HCT116 (cell line): ENCODE data around the gene GFPT2. TPM values are rescaled to one million over a fixed set of nuclear protein-coding genes. Genes with fewer than 3 reads are reported as not detected.

Experiments
- ATAC-seq: fragments of 200-7000 bp; cut with Tn5 transposase; 2 replicates; pipeline ENCODE4 v1.9.1; 2020; ENCODE audit warnings: mild to moderate bottlenecking, moderate library complexity
- BruUV-seq: library from RNA; stranded (reverse); fragments of 400-500 nt; replicated peaks from 2 replicates; lab custom pipeline; 2021; lab: Mats Ljungman, UMichigan
- CTCF ChIA-PET: fragments of 300-600 bp; sonication (Branson Sonifier 250); formaldehyde crosslinking; loops from one replicate; lab custom pipeline; 2021; ENCODE audit warnings: antibody characterized with exemption; lab: Charles Lee
- POLR2A ChIA-PET: fragments of 300-600, 350-600 bp; sonication (Branson Sonifier 250); formaldehyde crosslinking; loops from one replicate; lab custom pipeline; 2021; ENCODE audit warnings: antibody characterized with exemption; lab: Charles Lee
- RAD21 ChIA-PET, 2 experiments: fragments of 300-600 bp; sonication (Branson Sonifier 250); formaldehyde crosslinking; loops; one replicate each; lab custom pipeline; 2023; ENCODE audit warnings: low total read pairs in 2 of 2; ENCODE audit not compliant: uncharacterized antibody in 2 of 2, unreplicated experiment in 2 of 2, low non-redundant PET in 1 of 2; lab: Charles Lee
- DNase-seq: peaks from one replicate; pipeline ENCODE4 v3.0.0-alpha.2; 2010; ENCODE audit warnings: low read depth, low spot score
- H2AFZ ChIP-seq: fragments of 200-600 bp; shearing (Covaris generic), sonication (generic); 2 replicates; pipeline ENCODE4 v1.6.1; 2017; ENCODE audit warnings: low read depth, mixed run types, mixed read lengths, antibody characterized with exemption, low read length; ENCODE audit not compliant: poor library complexity, severe bottlenecking
- H3K27ac ChIP-seq: 2 replicates; pipeline ENCODE4 v1.5.1; 2012; ENCODE audit warnings: low read depth, low read length
- H3K27me3 ChIP-seq: fragments of 200-600 bp; sonication (generic); 2 replicates; pipeline ENCODE4 v1.6.1; 2016; ENCODE audit warnings: mixed run types, low read length, mixed read lengths; ENCODE audit not compliant: insufficient read depth
- H3K36me3 ChIP-seq, 2 experiments: fragments of 200-500 bp in 1 of 2; fragments of 200-600 bp in 1 of 2; sonication (Bioruptor generic) in 1 of 2; sonication (generic) in 1 of 2; 2 replicates each; pipeline versions ENCODE4 v1.5.1 to v1.6.1; 2014 to 2016; ENCODE audit warnings: low read length in 2 of 2, inconsistent platforms in 1 of 2, mixed read lengths in 1 of 2, mixed run types in 1 of 2; ENCODE audit not compliant: insufficient read depth in 2 of 2, control insufficient read depth in 1 of 2
- H3K4me1 ChIP-seq, 2 experiments: fragments of 200-600 bp in 1 of 2; sonication (generic) in 1 of 2; 2 replicates each; pipeline versions ENCODE4 v1.5.1 to v1.6.1; 2012 to 2017; ENCODE audit warnings: low read length in 2 of 2, inconsistent platforms in 1 of 2, mild to moderate bottlenecking in 1 of 2, mixed read lengths in 1 of 2, mixed run types in 1 of 2, moderate library complexity in 1 of 2; ENCODE audit not compliant: insufficient read depth in 2 of 2, control insufficient read depth in 1 of 2
- H3K4me2 ChIP-seq: fragments of 200-600 bp; sonication (generic); 2 replicates; pipeline ENCODE4 v1.6.1; 2017; ENCODE audit warnings: mixed run types, low read length, mixed read lengths
- H3K4me3 ChIP-seq, 2 experiments: fragments of 200-600 bp in 1 of 2; sonication (generic) in 1 of 2; replicated peaks in 1 of 2; 2 replicates each; pipeline ENCODE4 v1.5.1; 2011 to 2016; ENCODE audit warnings: low read length in 2 of 2, control low read depth in 1 of 2, low read depth in 1 of 2, mild to moderate bottlenecking in 1 of 2, mixed read lengths in 1 of 2, mixed run types in 1 of 2
- H3K79me2 ChIP-seq: fragments of 200-600 bp; sonication (generic); 2 replicates; pipeline ENCODE4 v1.6.1; 2017; ENCODE audit warnings: mild to moderate bottlenecking, mixed run types, low read length, moderate library complexity, mixed read lengths; ENCODE audit not compliant: insufficient read depth
- H3K9ac ChIP-seq: fragments of 200-600 bp; sonication (generic); 2 replicates; pipeline ENCODE4 v1.6.1; 2016; ENCODE audit warnings: low read length, mixed read lengths
- H3K9me2 ChIP-seq: fragments of 200-600 bp; sonication (generic), shearing (Covaris generic); 2 replicates; pipeline ENCODE4 v1.6.1; 2017; ENCODE audit warnings: mixed run types, mild to moderate bottlenecking, moderate library complexity; ENCODE audit not compliant: insufficient read depth
- H3K9me3 ChIP-seq, 2 experiments: fragments of 200-500 bp in 1 of 2; fragments of 200-600 bp in 1 of 2; sonication (Bioruptor generic) in 1 of 2; sonication (generic) in 1 of 2; 2 replicates each; pipeline ENCODE4 v1.6.1; 2014 to 2017; ENCODE audit warnings: low read length in 2 of 2, mixed read lengths in 2 of 2, inconsistent platforms in 1 of 2, low read depth in 1 of 2, mild to moderate bottlenecking in 1 of 2, mixed run types in 1 of 2, moderate library complexity in 1 of 2; ENCODE audit not compliant: control insufficient read depth in 1 of 2, insufficient read depth in 1 of 2
- H4K20me1 ChIP-seq: fragments of 200-600 bp; sonication (generic), shearing (Covaris generic); 2 replicates; pipeline ENCODE4 v1.6.1; 2017; ENCODE audit warnings: mixed run types, mild to moderate bottlenecking, moderate library complexity; ENCODE audit not compliant: insufficient read depth
- CTCF ChIP-seq, 3 experiments: fragments of 200-600 bp in 1 of 3; sonication (generic) in 1 of 3; IDR thresholded peaks in 2 of 3; conservative IDR thresholded peaks in 1 of 3; 2 replicates each; pipeline ENCODE4 v1.5.1; 2012 to 2017; ENCODE audit warnings: low read depth in 2 of 3, low read length in 2 of 3, antibody characterized with exemption in 1 of 3, borderline replicate concordance in 1 of 3, control low read depth in 1 of 3, mild to moderate bottlenecking in 1 of 3, mixed read lengths in 1 of 3, mixed run types in 1 of 3, moderate library complexity in 1 of 3; ENCODE audit not compliant: insufficient read depth in 1 of 3
- EGR1 ChIP-seq: IDR thresholded peaks from 2 replicates; pipeline ENCODE4 v1.6.1; 2012; ENCODE audit warnings: low read depth
- FOSL1 ChIP-seq: IDR thresholded peaks from 2 replicates; pipeline ENCODE4 v1.6.1; 2012; ENCODE audit warnings: low read depth
- JUND ChIP-seq: IDR thresholded peaks from 2 replicates; pipeline ENCODE4 v1.6.1; 2012
- POLR2A ChIP-seq: IDR thresholded peaks from 2 replicates; pipeline ENCODE4 v1.7.0; 2011; ENCODE audit warnings: borderline replicate concordance; ENCODE audit not compliant: insufficient read depth, insufficient read length; ENCODE audit errors: extremely low read depth
- REST ChIP-seq: IDR thresholded peaks from 2 replicates; pipeline ENCODE4 v1.6.1; 2012; ENCODE audit warnings: low read depth
- intact Hi-C: fragments of 100-400 bp; cut with micrococcal nuclease; formaldehyde crosslinking; loops from 2 replicates; pipeline ENCODE4 v1.10.0; 2022
- total RNA-seq: library from RNA; stranded (reverse); gene quantifications from one replicate; pipeline ENCODE4 v1.2.1, GENCODE V29; 2021; ENCODE audit not compliant: unreplicated experiment

Gene GFPT2
- total RNA-seq, 1 experiment from 2014 or later: 16.1 TPM

GRCh38 chr5:180364306-180364856 is 11.2 kb upstream of the GFPT2 start (continued):
- TF ChIP-seq CTCF (IDR thresholded peaks at IDR 0.05 in 2 of 3, conservative IDR thresholded peaks at IDR 0.05 in 1 of 3; ENCODE audit: borderline replicate concordance in 1 of 3, insufficient read depth in 1 of 3, low read depth in 2 of 3, low read length in 2 of 3): no peak
- TF ChIP-seq POLR2A: no peak

- ChIA-PET CTCF (no interaction called here), POLR2A (no interaction called here), RAD21 (no interaction called here)
- TF ChIP-seq FOSL1 (no peak), EGR1 (no peak), JUND (no peak), REST (no peak)
- intact Hi-C loops: no loop called here
- DNase-seq (no peak), ATAC-seq (no peak)
- Histone ChIP-seq H4K20me1 (no peaks in the 10 kb centered on the region), H3K4me1 (no peaks in the 10 kb centered on the region), H3K79me2 (no peaks in the 10 kb centered on the region), H3K4me2 (no peak overlapping the region), H3K9me3 (no peaks in the 10 kb centered on the region), H3K27me3 (no peaks in the 10 kb centered on the region), H3K9ac (no peak overlapping the region), H2AFZ (no peak overlapping the region), H3K9me2 (no peaks in the 10 kb centered on the region), H3K27ac (no peak overlapping the region), H3K4me3 (no peak overlapping the region), H3K36me3 (no peaks in the 10 kb centered on the region)
- BruUV-seq: no TSS peak
These were observed 7.2 kb upstream of the GFPT2 start for GRCh38 chr5:180360078-180360957.
